Stimulated activated CD8-positive, alpha-beta memory T cell treated with anti-CD3 and anti-CD28 coated beads, Interleukin-15, amount 100 ng/mL, for 4 hours (primary cell): ENCODE results near the gene CMIP.

ENCODE experiments used
- DNase-seq, 2 donors: peaks; one replicate each; pipeline ENCODE4 v3.0.0-alpha.2; 2020; ENCODE audit warnings: low read depth in 2 of 2

Gene CMIP

DNA sequence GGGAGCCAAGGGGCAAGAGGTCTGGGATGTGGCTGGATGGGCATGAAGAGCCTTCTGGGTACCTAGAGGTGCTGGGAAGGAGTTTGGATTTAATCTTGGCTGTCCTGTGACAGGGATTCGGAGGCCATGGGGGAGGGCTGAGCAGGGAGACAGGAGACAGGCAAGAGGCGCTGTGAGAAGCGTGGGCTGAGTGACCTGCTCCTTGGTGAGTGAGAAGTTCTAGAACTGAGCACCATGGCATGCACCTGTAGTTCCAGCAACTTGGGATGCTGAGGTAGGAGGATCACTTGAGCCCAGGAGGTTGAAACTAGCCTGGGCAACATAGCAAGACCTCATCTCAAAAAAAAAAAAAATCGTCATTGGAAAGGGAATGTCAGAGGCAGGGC is 256.2 kb downstream of the CMIP start:
- no peak for DNase-seq

GRCh38 chr16:81701296-81701970 is 256.8 kb downstream of the CMIP start:
- no peak for DNase-seq

GRCh38 chr16:81702506-81702905 is 257.9 kb downstream of the CMIP start:
- DNase-seq: no peak

- DNase-seq: no peak
Measured at GRCh38 chr16:81703177-81704155, 258.9 kb downstream of the CMIP start.

DNA sequence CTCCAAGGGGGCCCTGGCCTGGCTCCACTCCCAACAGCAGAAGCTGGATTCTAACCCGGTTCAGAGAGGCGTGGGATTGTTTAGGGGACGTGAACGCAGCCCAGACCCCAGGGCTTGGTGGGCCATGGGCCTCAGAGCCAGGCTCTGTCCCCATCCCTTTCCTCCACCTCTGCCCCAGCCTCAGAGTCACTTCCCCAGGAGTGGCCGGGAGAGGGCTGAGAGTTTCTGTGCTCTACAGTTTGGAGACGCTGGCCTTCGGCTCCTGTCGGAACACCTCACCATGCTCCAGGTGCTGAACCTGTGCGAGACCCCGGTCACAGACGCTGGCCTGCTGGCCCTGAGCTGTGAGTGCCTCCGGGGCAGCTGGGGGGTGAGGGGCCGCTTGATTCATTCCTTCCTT is 260.7 kb downstream of the CMIP start:
- DNase-seq: no peak

DNA sequence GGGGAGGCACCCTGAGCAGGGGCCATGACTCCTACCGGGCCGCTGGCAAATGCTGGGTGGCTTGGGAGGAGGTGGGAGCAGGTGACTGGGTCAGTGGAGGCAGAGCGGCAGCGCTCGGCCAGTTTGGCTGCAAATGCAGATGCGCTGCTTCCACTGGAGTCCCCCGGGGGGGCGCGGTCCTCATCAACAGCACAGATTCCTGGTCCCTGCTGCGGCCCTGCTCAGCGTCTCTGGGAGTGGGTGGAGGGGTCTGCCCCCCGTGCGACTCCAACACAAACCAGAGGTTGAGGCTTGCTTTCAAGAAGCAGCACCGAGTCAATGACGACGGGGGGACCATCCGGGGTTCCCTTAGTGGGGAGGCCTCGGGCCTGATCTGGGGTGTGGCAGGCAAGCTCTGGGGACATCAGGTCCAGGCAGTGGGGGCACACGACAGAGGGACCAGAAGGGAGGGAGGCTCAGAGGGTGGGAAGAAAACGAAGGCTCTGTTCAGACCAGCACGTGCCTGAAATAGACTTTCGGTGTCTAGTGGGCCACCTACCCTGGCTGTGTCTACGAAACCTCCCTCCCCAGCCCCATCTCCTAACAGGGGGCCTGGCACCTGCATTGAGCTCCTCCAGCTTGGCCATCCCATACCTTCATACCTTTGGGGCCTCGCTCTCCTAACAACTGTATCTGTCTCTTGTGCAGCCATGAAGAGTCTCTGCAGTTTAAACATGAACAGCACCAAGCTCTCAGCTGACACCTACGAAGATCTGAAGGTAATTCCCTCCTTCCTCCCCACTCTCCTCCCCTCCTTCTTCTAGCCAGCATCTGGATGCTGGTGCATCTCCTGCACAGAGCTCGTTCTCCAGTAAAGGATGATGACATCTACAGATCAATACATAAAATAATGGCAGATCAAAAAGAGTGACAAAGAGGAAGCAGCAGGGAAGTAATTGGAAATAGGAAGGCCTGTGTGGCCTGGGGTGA is 262.0 kb downstream of the CMIP start:
- no peak for DNase-seq

- no peak for DNase-seq
Measured at GRCh38 chr16:81707411-81708265, 263.0 kb downstream of the CMIP start.

DNA sequence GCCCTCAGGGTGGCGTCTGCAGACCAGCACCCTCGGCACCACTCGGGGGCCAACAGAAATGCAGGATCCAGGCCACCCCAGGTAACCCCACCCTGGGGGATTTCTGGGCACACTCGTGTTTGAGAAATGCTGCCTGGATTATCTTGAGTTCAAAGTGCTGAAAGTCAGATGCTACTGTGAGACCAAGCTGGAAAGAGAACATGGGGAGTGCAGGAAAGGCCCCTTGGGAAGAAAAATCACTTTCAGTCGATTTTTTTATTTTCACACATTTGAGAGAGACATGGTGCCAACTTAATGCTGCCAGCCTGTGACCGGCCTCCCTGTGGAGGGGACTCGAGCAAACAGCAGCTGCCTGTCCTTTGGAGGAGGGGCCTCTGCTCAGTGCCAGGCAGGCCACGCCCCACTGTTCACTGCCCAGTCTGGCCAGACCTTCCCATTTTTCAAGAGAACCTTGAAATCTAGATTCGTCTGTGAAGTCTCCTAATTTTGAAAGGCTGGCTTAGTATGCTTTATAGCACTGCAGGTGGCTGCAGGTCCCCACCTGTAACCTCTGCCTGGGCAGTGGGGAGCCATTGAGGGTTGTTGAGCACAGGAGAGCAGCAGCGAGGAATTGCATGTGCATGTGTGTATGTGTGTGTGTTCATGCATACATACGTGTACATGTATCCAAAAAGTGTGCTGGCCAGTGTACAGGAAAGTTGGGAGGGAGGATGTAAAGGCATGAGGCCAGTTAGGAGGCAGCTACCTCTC is 263.8 kb downstream of the CMIP start:
- no peak for DNase-seq

GRCh38 chr16:81709016-81709900 is 264.6 kb downstream of the CMIP start:
- no peak for DNase-seq

- DNase-seq: no peak
Measured at GRCh38 chr16:81710044-81710443, 265.4 kb downstream of the CMIP start.

- DNase-seq: no peak
Measured at GRCh38 chr16:81710596-81710995, 266.0 kb downstream of the CMIP start.

DNA sequence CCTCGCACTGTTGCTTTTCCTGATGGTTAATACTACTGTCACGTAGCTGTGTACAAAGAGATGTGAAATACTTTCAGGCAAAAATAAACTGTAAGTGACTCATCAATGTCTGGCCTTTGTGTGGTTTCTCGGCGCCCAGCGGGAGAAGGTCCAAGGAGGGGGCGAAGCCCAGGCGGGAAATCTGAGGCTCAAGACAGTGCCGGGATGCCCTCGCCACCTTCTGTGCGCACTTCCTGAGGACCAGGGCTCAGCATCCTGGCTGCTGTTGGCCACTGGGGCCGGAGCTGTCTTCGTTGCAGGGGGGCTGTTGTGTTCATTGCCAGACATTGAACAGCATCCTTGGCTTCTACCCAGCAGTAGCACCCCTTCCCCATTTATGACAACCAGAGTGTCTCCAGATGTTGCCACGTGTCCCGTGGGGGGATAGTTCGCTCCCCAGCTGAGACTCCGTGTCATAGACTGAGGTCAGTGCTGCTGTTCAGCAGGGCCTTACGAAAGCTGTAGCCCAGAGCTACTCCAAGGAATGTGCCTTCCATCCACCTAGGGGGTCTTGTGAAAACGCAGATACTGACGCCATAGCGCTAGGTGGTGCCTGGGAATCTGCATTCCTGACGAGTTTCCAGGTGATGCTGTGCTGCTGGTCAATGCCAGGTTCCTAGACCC is 267.2 kb downstream of the CMIP start:
- DNase-seq: no peak

DNA sequence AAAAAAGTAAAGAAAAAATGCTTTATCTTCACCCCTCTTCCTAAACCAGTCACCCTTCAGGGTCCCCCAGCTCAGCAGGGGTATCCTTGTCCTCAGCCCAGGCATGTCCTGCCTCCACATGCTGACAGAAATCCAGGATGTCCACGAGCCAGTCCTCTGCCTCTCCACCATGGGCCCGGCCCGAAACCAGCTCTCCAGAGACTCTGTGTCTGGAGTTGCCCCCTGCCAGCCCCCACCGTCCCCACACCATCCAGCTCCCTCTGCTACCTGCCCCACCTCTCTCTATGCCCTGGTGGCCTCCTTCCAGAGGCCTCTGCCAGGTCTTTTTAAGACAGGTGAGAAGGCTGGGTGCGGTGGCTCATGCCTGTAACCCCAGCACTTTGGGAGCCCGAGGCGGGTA is 268.1 kb downstream of the CMIP start:
- no peak for DNase-seq

DNA sequence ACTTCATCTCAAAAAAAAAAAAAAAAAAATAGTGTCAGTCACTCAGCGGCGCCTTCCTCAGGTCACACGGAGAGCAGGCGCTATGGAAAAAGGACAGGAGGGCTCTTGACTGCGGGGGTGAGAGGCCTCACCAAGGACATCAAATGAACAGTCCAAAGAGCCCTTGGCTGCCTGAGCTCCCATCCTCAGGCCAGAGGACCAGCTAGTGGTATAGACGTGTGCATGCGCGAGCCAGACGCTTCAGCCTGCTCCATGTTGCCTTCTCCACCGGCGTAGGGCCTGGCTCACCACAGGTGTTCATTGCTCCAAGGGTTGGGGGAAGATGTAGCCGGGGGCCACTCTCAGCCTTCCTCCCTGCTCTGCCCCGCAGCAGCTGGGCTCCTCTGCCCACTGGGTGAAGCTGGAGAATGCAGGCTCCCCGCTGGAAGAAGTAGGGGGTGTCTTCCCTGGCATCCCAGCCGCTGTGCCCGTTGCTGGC is 268.7 kb downstream of the CMIP start:
- no peak for DNase-seq

DNA sequence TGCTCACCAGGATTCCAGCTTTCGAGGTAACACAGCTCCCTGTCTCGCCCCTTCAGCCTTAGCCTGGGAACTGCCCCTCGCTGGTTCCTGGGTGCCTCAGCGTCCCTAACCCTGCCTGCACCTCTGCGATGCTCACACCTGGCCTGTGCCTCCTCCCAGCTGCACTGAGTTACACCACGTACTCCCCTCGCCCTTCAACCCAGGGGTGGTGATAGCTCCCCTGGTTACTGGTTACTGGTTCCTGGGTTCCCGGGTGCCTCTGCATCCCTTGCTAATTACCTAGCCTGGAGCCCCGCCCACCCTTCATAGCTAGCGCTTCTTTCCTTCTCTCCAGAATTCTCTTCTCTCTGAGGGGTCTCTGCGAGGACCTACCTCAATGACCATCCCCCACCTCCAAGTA is 269.2 kb downstream of the CMIP start:
- no peak for DNase-seq

DNA sequence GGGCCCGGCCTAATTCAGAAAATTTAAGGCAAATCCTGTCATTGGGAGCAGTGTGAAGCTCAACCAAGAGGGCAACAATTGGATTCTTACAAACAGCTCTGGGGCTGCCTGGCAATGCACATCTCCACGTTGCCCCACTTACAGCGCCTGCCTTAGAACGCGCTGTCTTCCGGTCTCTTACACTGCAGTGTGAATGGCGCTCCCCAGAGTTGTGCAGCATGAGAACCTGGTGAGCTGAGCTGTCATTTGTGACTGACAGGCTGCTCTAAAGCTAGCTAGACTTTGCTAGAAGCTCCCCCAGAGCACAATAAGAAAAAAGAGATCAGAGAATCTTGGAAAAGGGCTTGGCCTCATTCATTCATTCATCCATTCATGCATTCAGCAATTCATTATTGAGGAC is 270.0 kb downstream of the CMIP start:
- DNase-seq: no peak

DNA sequence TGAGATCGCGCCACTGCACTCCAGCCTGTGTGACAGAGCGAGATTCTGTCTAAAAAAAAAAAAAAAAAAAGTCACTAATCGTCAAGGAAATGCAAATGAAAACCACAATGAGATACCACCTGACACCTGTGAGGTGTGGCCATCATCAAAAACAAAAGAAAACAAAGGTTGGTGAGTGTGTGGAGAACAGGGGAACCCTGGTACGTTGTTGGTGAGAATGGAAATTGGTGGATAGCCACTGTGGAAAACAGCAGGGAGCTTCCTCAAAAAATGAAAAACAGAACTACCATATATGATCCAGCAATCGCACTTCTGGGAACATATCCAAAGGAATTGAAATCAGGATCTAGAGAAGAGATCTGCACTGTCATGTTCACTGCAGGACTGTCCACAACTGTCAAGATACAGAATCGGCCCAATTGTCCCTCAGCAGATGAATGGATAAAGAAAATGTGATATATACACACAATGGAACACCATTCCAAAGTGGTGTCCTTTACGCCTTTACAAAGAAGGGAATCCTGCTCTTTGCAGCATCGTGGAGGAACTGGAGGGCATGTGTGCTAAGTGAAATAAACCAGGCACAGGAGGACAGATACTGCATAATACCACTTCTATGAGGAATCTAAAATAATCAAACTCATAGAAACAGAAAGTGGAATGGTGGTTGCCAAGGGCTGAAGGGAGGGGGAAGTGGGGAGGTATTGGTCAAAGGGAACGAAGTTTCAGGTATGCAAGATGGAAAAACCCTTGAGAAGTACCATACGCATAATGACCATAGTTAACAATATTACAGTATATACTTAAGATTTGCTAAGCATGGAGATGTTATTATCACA is 271.0 kb downstream of the CMIP start:
- DNase-seq: no peak
